ENCODE data around the gene DPYSL5. TPM values are rescaled to one million over a fixed set of nuclear protein-coding genes. Genes with fewer than 3 reads are reported as not detected.

DPYSL5 gene
- total RNA-seq, 2 experiments from 2014 or later: not detected

- intact Hi-C loops (cut with DNase I, micrococcal nuclease): no loop called here
- Histone ChIP-seq H3K27me3 (ENCODE audit: control insufficient read depth in 1 of 2, insufficient read depth in 2 of 2, low read length in 2 of 2) (no peaks in the 10 kb centered on the region), H3K9me3 (ENCODE audit: control insufficient read depth in 1 of 2, insufficient read depth in 1 of 2, low read length in 2 of 2) (no peaks in the 10 kb centered on the region), H3K4me3 (ENCODE audit: low read length) (no peak overlapping the region), H3K27ac (ENCODE audit: low read depth in 1 of 2, low read length in 2 of 2) (no peak overlapping the region), H3K4me1 (ENCODE audit: insufficient read depth, low read length) (peaks cover 11% of the 10 kb centered on the region), H3K36me3 (ENCODE audit: insufficient read depth, low read length) (no peaks in the 10 kb centered on the region)
- no peak for ATAC-seq (ENCODE audit: poor library complexity)
- ChIA-PET CTCF (no interaction called here), POLR2A (interaction anchor here (1.1 kb wide), 1 partner anchor 96 kb away, joined by 3 read pairs; the partner anchor contains the start of gene OST4)
- Mint-ChIP-seq H3K36me3 (ENCODE audit: low read depth) (no peaks in the 10 kb centered on the region), H3K4me3 (no peak overlapping the region), H3K9me3 (no peaks in the 10 kb centered on the region), H3K27me3 (peaks cover 5% of the 10 kb centered on the region), H3K4me1 (ENCODE audit: low read depth) (peaks cover 15% of the 10 kb centered on the region), H3K27ac (no peak overlapping the region)
- no peak for DNase-seq
- no peak for TF ChIP-seq CTCF (IDR thresholded peaks at IDR 0.05)
These were observed 127.2 kb downstream of the DPYSL5 start for GRCh38 chr2:26975102-26975501.

DNA sequence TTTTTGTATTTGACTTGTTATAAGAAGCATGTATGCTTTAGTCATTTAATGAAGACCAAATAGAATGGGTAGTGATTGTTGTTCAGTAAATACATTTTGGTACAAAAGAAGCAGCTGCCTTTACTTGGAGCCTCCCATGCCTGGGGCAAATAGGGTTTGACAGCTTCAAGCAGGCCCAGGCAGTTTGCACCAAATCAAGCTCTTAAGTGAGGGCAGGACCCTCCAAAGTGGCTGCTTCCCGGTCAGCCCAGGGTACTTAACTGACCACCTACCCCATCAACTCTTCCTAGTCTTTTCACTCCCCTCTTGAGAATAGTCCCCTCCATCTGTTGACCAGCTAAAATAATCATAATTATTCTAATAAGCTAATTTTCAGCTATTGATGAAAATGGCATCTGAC lies 127.7 kb downstream of the DPYSL5 start:
- DNase-seq: no peak
- peaks cover 7% of the 10 kb centered on the region for H3K4me1 ChIP-seq (ENCODE audit: insufficient read depth, low read length)
- Mint-ChIP-seq H3K36me3 (ENCODE audit: low read depth) (no peaks in the 10 kb centered on the region), H3K4me3 (no peak overlapping the region), H3K27ac (no peak overlapping the region), H3K9me3 (no peaks in the 10 kb centered on the region), H3K4me1 (ENCODE audit: low read depth) (peaks cover 13% of the 10 kb centered on the region), H3K27me3 (peaks cover 5% of the 10 kb centered on the region)
- H3K27ac ChIP-seq (ENCODE audit: low read depth in 1 of 2, low read length in 2 of 2): no peak overlapping the region
- no peak for TF ChIP-seq CTCF (IDR thresholded peaks at IDR 0.05)
- ChIA-PET POLR2A (interaction anchor here (1.1 kb wide), 1 partner anchor 96 kb away, joined by 3 read pairs; the partner anchor contains the start of gene OST4), CTCF (interaction anchor here (0.8 kb wide), 1 partner anchor 37 kb away, joined by 3 read pairs; no protein-coding TSS in a partner anchor)
- no peak for ATAC-seq (ENCODE audit: poor library complexity)
- H3K27me3 ChIP-seq (ENCODE audit: control insufficient read depth in 1 of 2, insufficient read depth in 2 of 2, low read length in 2 of 2): no peaks in the 10 kb centered on the region
- no peak overlapping the region for H3K4me3 ChIP-seq (ENCODE audit: low read length)
- no peaks in the 10 kb centered on the region for H3K9me3 ChIP-seq (ENCODE audit: control insufficient read depth in 1 of 2, insufficient read depth in 1 of 2, low read length in 2 of 2)
- intact Hi-C loops (cut with DNase I, micrococcal nuclease): no loop called here
- H3K36me3 ChIP-seq (ENCODE audit: insufficient read depth, low read length): no peaks in the 10 kb centered on the region

GRCh38 chr2:26976237-26976636 lies 128.3 kb downstream of the DPYSL5 start:
- no peak overlapping the region for H3K4me3 Mint-ChIP-seq
- ATAC-seq (ENCODE audit: poor library complexity): no peak
- Histone ChIP-seq H3K4me1 (ENCODE audit: insufficient read depth, low read length) (peaks cover 3% of the 10 kb centered on the region), H3K36me3 (ENCODE audit: insufficient read depth, low read length) (no peaks in the 10 kb centered on the region), H3K27me3 (ENCODE audit: control insufficient read depth in 1 of 2, insufficient read depth in 2 of 2, low read length in 2 of 2) (no peaks in the 10 kb centered on the region), H3K27ac (ENCODE audit: low read depth in 1 of 2, low read length in 2 of 2) (no peak overlapping the region), H3K9me3 (ENCODE audit: control insufficient read depth in 1 of 2, insufficient read depth in 1 of 2, low read length in 2 of 2) (no peaks in the 10 kb centered on the region), H3K4me3 (ENCODE audit: low read length) (no peak overlapping the region)
- ChIA-PET CTCF (interaction anchor here (0.6 to 0.8 kb wide), 2 partner anchors 36 to 296 kb away, joined by 3 read pairs; no protein-coding TSS in a partner anchor), POLR2A (interaction anchor here (1.1 kb wide), 1 partner anchor 95 kb away, joined by 3 read pairs; the partner anchor contains the start of gene OST4)
- peaks cover 4% of the 10 kb centered on the region for H3K27me3 Mint-ChIP-seq
- intact Hi-C loops (cut with DNase I, micrococcal nuclease): no loop called here
- peaks cover 9% of the 10 kb centered on the region for H3K4me1 Mint-ChIP-seq (ENCODE audit: low read depth)
- no peak overlapping the region for H3K27ac Mint-ChIP-seq
- TF ChIP-seq CTCF (IDR thresholded peaks at IDR 0.05): no peak
- H3K9me3 Mint-ChIP-seq: no peaks in the 10 kb centered on the region
- DNase-seq: no peak
- no peaks in the 10 kb centered on the region for H3K36me3 Mint-ChIP-seq (ENCODE audit: low read depth)
